SK-N-SH treated with all-trans-retinoic acid at 6 μM for 48 hours (cell line): Measurements from ENCODE around the gene DENND1A.

Experiments used
- ATAC-seq: fragments of 200-7000 bp; cut with Tn5 transposase; 3 replicates; pipeline ENCODE4 v1.9.1; 2020; ENCODE audit warnings: mild to moderate bottlenecking, moderate library complexity
- ARNTL ChIP-seq: fragments of 450-650 bp; formaldehyde crosslinking; IDR thresholded peaks from 2 replicates; pipeline ENCODE4 v1.5.0; 2020; ENCODE audit warnings: low read depth, mild to moderate bottlenecking, moderate library complexity, borderline replicate concordance
- BACH2 ChIP-seq: fragments of 250-450 bp; sonication (Bioruptor Pico); IDR thresholded peaks from 2 replicates; pipeline ENCODE4 v1.9.0; 2021; ENCODE audit warnings: mild to moderate bottlenecking, borderline replicate concordance
- CSDC2 ChIP-seq: fragments of 250-450 bp; sonication (Bioruptor Pico); IDR thresholded peaks from 2 replicates; pipeline ENCODE4 v1.5.0; 2020; ENCODE audit warnings: mild to moderate bottlenecking, moderate library complexity
- ESRRG ChIP-seq: fragments of 250-450 bp; sonication (Bioruptor Pico); IDR thresholded peaks from 2 replicates; pipeline ENCODE4 v1.6.1; 2021; ENCODE audit warnings: mild to moderate bottlenecking
- GLIS3 ChIP-seq: fragments of 250-450 bp; sonication (Bioruptor Pico); IDR thresholded peaks from 2 replicates; pipeline ENCODE4 v1.5.0; 2020; ENCODE audit warnings: mild to moderate bottlenecking, moderate library complexity
- ISL1 ChIP-seq: fragments of 250-450 bp; sonication (Bioruptor Pico); IDR thresholded peaks from 2 replicates; pipeline ENCODE4 v2.1.2; 2022; ENCODE audit warnings: mild to moderate bottlenecking, moderate library complexity
- OSR1 ChIP-seq: fragments of 250-450 bp; sonication (Bioruptor Pico); IDR thresholded peaks from 2 replicates; pipeline ENCODE4 v1.8.0; 2022; ENCODE audit warnings: moderate library complexity, mild to moderate bottlenecking, inconsistent platforms
- PPARA ChIP-seq: fragments of 250-450 bp; sonication (Bioruptor Pico); IDR thresholded peaks from 2 replicates; pipeline ENCODE4 v1.5.0; 2020; ENCODE audit warnings: mild to moderate bottlenecking, borderline replicate concordance
- RARB ChIP-seq: fragments of 250-450 bp; sonication (Bioruptor Pico); IDR thresholded peaks from 2 replicates; pipeline ENCODE4 v1.8.0; 2021; ENCODE audit warnings: mild to moderate bottlenecking, moderate library complexity
- SNAI2 ChIP-seq: fragments of 250-450 bp; sonication (Bioruptor Pico); IDR thresholded peaks from 2 replicates; pipeline ENCODE4 v1.5.0; 2020; ENCODE audit warnings: mild to moderate bottlenecking, moderate library complexity
- TCF4 ChIP-seq: fragments of 250-450 bp; sonication (Bioruptor Pico); IDR thresholded peaks from 2 replicates; pipeline ENCODE4 v1.8.0; 2021; ENCODE audit warnings: mild to moderate bottlenecking, moderate library complexity, borderline replicate concordance
- TOX ChIP-seq: fragments of 250-450 bp; sonication (Bioruptor Pico); IDR thresholded peaks from 2 replicates; pipeline ENCODE4 v1.8.0; 2021; ENCODE audit warnings: mild to moderate bottlenecking, moderate library complexity, borderline replicate concordance
- ZC3H10 ChIP-seq: fragments of 250-450 bp; sonication (Bioruptor Pico); IDR thresholded peaks from 2 replicates; pipeline ENCODE4 v1.5.1; 2021; ENCODE audit warnings: mild to moderate bottlenecking, moderate library complexity
- ZFP3 ChIP-seq: fragments of 250-450 bp; sonication (Bioruptor Pico); IDR thresholded peaks from 2 replicates; pipeline ENCODE4 v1.5.0; 2020; ENCODE audit warnings: mild to moderate bottlenecking, moderate library complexity
- ZFP30 ChIP-seq: fragments of 450-650 bp; formaldehyde crosslinking; IDR thresholded peaks from 2 replicates; pipeline ENCODE4 v1.5.0; 2022; ENCODE audit warnings: mild to moderate bottlenecking, moderate library complexity
- ZNF565 ChIP-seq: fragments of 450-650 bp; formaldehyde crosslinking; conservative IDR thresholded peaks from 2 replicates; pipeline ENCODE4 v1.5.0; 2020; ENCODE audit warnings: low read depth, mild to moderate bottlenecking, moderate library complexity
- ZNF70 ChIP-seq: fragments of 450-650 bp; formaldehyde crosslinking; IDR thresholded peaks from 2 replicates; pipeline ENCODE4 v1.5.0; 2020; ENCODE audit warnings: mild to moderate bottlenecking, moderate library complexity
- ZNF8 ChIP-seq: fragments of 450-650 bp; formaldehyde crosslinking; IDR thresholded peaks from 2 replicates; pipeline ENCODE4 v1.5.0; 2020; ENCODE audit warnings: mild to moderate bottlenecking, moderate library complexity
- TF ChIP-seq, protein P1 (sequence below): fragments of 250-450 bp; sonication (Bioruptor Pico); IDR thresholded peaks from 2 replicates; pipeline ENCODE4 v1.8.0; 2020; ENCODE audit warnings: mild to moderate bottlenecking, moderate library complexity, borderline replicate concordance
- TF ChIP-seq, protein P2 (sequence below): fragments of 250-450 bp; sonication (Bioruptor Pico); IDR thresholded peaks from 2 replicates; pipeline ENCODE4 v1.5.1; 2021; ENCODE audit warnings: mild to moderate bottlenecking, moderate library complexity
- TF ChIP-seq, protein P3 (sequence below): fragments of 250-450 bp; sonication (Bioruptor Pico); IDR thresholded peaks from 2 replicates; pipeline ENCODE4 v1.5.1; 2020; ENCODE audit warnings: low read depth, mild to moderate bottlenecking, moderate library complexity
- TF ChIP-seq, protein P4 (sequence below): fragments of 250-450 bp; sonication (Bioruptor Pico); IDR thresholded peaks from 2 replicates; pipeline ENCODE4 v1.5.0; 2020; ENCODE audit warnings: mild to moderate bottlenecking, moderate library complexity

Gene DENND1A

DNA sequence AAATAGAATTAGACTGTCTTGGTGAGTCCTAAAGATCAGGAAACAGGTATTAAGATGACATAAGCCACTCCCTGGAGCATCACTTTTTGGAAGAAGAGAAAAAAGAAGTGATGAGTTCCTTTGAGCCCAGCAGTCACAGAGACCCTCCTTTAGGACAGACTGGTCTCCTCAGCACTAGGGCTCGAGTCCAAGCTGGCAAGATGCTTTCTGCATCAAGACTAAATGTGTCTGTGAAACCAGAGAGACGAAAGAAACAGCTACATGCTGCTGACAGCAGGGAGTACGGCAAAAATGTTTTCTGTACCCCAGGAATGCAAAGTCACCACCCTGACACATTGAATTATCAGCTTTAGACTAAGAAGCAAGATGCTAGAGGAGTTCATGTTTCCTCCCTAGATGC is 389.5 kb downstream of the DENND1A start (continued):
- TF ChIP-seq ISL1 (no peak), ZFP3 (CRISPR knock-in tag) (no peak), ZNF565 (CRISPR knock-in tag) (no peak), ZC3H10 (CRISPR knock-in tag) (no peak)

DNA sequence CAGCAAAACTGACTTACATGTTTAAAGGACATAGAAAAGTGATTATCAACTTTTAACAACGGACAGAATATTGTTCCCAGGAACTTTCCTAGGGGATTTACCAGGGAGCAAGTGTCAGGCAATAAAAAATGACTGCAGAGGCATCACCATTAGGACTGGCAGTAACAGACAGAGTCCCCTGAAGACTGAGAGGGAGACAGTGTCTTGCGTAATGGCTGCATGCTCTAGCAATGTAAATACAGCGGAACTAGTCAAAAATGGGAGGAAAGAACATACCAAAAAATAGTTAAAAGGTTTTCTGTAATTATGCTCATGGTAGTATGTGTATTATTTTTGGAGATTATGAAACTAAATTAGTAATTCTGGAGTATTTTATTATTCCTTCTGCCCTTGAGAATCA is 392.1 kb downstream of the DENND1A start:
- ATAC-seq: no peak
- TF ChIP-seq TCF4 (CRISPR knock-in tag) (no peak), RARB (CRISPR knock-in tag) (no peak), ESRRG (CRISPR knock-in tag) (no peak)

DNA sequence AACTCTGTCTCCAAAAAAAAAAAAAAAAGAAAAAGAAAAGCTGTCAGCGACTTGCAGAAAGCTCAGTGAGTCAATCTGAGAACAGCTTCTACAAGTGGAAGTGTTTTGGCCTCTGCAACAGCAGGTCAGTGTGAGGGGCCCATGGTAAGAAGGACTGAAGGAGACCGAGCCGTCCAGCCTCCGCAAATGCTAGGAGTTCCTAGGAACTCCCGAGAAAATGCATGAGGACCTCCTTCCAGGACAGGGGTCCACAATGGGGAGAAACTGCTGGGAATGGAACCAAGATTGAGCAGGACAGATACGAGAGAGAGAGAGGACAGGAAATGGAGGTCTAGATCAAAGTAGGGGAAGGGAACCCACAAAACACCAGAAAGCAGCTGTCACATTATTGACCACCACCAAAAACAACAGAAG is 393.5 kb downstream of the DENND1A start:
- no peak for ATAC-seq
- no peak for TF ChIP-seq RARB (CRISPR knock-in tag)

DNA sequence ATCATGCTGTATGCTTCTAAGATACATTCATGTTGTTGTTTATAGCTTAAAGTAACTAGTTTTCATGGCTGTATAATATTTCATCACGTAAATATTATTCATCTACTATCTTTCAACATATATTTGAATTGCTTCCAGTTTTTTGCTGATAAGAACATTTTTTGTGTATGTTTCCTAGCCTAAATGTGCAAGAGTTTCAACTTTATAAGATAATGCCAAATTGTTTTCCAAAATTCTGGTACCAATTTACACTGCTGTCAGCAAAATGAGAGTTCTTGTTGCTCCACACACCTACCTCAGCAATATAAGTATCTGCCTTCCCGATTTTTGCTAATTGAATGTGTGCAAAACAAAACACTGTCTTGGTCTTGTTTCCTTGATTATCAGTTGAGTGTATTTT is 395.6 kb downstream of the DENND1A start:
- ATAC-seq: no peak
- TF ChIP-seq RARB (CRISPR knock-in tag) (no peak), BACH2 (CRISPR knock-in tag) (no peak), CSDC2 (CRISPR knock-in tag) (no peak), ZNF565 (CRISPR knock-in tag) (no peak), GLIS3 (no peak), PPARA (CRISPR knock-in tag) (no peak), ZFP30 (CRISPR knock-in tag) (no peak), OSR1 (CRISPR knock-in tag) (no peak), ZFP3 (CRISPR knock-in tag) (no peak), ZNF8 (CRISPR knock-in tag) (no peak), ARNTL (CRISPR knock-in tag) (no peak), TOX (CRISPR knock-in tag) (no peak)
- TF ChIP-seq, protein P1, sequence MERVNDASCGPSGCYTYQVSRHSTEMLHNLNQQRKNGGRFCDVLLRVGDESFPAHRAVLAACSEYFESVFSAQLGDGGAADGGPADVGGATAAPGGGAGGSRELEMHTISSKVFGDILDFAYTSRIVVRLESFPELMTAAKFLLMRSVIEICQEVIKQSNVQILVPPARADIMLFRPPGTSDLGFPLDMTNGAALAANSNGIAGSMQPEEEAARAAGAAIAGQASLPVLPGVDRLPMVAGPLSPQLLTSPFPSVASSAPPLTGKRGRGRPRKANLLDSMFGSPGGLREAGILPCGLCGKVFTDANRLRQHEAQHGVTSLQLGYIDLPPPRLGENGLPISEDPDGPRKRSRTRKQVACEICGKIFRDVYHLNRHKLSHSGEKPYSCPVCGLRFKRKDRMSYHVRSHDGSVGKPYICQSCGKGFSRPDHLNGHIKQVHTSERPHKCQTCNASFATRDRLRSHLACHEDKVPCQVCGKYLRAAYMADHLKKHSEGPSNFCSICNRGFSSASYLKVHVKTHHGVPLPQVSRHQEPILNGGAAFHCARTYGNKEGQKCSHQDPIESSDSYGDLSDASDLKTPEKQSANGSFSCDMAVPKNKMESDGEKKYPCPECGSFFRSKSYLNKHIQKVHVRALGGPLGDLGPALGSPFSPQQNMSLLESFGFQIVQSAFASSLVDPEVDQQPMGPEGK: no peak
- TF ChIP-seq, protein P2, sequence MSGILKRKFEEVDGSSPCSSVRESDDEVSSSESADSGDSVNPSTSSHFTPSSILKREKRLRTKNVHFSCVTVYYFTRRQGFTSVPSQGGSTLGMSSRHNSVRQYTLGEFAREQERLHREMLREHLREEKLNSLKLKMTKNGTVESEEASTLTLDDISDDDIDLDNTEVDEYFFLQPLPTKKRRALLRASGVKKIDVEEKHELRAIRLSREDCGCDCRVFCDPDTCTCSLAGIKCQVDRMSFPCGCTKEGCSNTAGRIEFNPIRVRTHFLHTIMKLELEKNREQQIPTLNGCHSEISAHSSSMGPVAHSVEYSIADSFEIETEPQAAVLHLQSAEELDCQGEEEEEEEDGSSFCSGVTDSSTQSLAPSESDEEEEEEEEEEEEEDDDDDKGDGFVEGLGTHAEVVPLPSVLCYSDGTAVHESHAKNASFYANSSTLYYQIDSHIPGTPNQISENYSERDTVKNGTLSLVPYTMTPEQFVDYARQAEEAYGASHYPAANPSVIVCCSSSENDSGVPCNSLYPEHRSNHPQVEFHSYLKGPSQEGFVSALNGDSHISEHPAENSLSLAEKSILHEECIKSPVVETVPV (CRISPR knock-in tag): no peak

DNA sequence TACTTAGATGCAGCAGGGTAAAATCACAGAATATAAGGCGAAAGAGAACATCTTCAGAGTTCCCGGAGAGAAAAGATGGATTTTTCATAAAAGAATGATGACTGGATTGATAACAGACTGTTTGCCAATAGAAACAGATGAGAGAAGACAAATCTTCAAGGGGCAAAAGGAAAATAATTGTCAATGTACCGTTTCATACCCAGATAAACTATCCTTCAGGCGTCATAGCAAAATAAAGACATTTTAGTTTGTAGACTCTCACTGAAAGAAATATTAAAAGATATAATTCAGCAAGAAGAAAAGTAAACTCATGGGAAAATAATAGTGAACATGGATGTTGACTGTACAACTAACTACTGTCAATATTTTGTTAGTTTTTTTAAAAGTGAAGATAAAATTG is 399.7 kb downstream of the DENND1A start:
- ATAC-seq: no peak

More for the DNA sequence above, 399.7 kb downstream of the DENND1A start:
- TF ChIP-seq ZFP30 (CRISPR knock-in tag) (no peak), PPARA (CRISPR knock-in tag) (no peak), TCF4 (CRISPR knock-in tag) (no peak), ESRRG (CRISPR knock-in tag) (no peak), ARNTL (CRISPR knock-in tag) (no peak), ZFP3 (CRISPR knock-in tag) (no peak), ISL1 (no peak), GLIS3 (no peak), SNAI2 (CRISPR knock-in tag) (no peak), ZC3H10 (CRISPR knock-in tag) (no peak), ZNF8 (CRISPR knock-in tag) (no peak), ZNF70 (CRISPR knock-in tag) (no peak), RARB (CRISPR knock-in tag) (no peak), TOX (CRISPR knock-in tag) (no peak), BACH2 (CRISPR knock-in tag) (no peak)
- TF ChIP-seq, protein P1: no peak
- TF ChIP-seq, protein P3, sequence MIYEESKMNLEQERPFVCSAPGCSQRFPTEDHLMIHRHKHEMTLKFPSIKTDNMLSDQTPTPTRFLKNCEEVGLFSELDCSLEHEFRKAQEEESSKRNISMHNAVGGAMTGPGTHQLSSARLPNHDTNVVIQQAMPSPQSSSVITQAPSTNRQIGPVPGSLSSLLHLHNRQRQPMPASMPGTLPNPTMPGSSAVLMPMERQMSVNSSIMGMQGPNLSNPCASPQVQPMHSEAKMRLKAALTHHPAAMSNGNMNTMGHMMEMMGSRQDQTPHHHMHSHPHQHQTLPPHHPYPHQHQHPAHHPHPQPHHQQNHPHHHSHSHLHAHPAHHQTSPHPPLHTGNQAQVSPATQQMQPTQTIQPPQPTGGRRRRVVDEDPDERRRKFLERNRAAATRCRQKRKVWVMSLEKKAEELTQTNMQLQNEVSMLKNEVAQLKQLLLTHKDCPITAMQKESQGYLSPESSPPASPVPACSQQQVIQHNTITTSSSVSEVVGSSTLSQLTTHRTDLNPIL: no peak
- TF ChIP-seq, protein P4, sequence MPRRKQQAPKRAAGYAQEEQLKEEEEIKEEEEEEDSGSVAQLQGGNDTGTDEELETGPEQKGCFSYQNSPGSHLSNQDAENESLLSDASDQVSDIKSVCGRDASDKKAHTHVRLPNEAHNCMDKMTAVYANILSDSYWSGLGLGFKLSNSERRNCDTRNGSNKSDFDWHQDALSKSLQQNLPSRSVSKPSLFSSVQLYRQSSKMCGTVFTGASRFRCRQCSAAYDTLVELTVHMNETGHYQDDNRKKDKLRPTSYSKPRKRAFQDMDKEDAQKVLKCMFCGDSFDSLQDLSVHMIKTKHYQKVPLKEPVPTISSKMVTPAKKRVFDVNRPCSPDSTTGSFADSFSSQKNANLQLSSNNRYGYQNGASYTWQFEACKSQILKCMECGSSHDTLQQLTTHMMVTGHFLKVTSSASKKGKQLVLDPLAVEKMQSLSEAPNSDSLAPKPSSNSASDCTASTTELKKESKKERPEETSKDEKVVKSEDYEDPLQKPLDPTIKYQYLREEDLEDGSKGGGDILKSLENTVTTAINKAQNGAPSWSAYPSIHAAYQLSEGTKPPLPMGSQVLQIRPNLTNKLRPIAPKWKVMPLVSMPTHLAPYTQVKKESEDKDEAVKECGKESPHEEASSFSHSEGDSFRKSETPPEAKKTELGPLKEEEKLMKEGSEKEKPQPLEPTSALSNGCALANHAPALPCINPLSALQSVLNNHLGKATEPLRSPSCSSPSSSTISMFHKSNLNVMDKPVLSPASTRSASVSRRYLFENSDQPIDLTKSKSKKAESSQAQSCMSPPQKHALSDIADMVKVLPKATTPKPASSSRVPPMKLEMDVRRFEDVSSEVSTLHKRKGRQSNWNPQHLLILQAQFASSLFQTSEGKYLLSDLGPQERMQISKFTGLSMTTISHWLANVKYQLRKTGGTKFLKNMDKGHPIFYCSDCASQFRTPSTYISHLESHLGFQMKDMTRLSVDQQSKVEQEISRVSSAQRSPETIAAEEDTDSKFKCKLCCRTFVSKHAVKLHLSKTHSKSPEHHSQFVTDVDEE (CRISPR knock-in tag): no peak
- TF ChIP-seq, protein P2 (CRISPR knock-in tag): no peak
